VCaP (cell line): ENCODE data around the gene TRAPPC14.
"Not testable (repeated sequence)": the region's sequence is repeated elsewhere in the genome, so short reads cannot be mapped to it uniquely, and the experiment has no call there.

Experiments
- H3K27ac ChIP-seq: fragments of 450-650 bp; 2 replicates; pipeline ENCODE4 v1.5.1; 2017
- TF ChIP-seq, protein P1 (sequence below): fragments of 450-650 bp; conservative IDR thresholded peaks from 2 replicates; pipeline ENCODE4 v1.5.1; 2017; ENCODE audit warnings: mild to moderate bottlenecking, moderate library complexity

Gene TRAPPC14

GRCh38 chr7:100130608-100131453 is 27.7 kb downstream of the TRAPPC14 start:
- TF ChIP-seq, protein P1, sequence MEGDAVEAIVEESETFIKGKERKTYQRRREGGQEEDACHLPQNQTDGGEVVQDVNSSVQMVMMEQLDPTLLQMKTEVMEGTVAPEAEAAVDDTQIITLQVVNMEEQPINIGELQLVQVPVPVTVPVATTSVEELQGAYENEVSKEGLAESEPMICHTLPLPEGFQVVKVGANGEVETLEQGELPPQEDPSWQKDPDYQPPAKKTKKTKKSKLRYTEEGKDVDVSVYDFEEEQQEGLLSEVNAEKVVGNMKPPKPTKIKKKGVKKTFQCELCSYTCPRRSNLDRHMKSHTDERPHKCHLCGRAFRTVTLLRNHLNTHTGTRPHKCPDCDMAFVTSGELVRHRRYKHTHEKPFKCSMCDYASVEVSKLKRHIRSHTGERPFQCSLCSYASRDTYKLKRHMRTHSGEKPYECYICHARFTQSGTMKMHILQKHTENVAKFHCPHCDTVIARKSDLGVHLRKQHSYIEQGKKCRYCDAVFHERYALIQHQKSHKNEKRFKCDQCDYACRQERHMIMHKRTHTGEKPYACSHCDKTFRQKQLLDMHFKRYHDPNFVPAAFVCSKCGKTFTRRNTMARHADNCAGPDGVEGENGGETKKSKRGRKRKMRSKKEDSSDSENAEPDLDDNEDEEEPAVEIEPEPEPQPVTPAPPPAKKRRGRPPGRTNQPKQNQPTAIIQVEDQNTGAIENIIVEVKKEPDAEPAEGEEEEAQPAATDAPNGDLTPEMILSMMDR: peak; percentile 92
- H3K27ac ChIP-seq: no peak overlapping the region

GRCh38 chr7:100130220-100130607 is 28.3 kb downstream of the TRAPPC14 start:
- H3K27ac ChIP-seq: not testable (repeated sequence)

DNA sequence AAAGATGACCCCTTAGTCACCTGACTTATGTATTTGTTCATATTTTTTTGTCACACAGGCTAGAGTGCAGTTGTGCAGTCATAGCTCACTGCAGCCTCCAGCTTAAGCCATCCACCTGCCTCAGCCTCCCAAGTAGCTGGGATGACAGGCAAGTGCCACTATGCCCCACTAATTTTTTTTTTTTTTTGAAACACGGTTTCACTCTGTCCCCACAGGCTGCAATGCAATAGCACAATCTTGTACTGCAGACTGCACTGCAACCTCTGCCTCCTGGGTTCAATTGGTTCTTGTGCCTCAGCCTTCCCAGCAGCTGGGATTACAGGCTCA is 29.9 kb downstream of the TRAPPC14 start:
- TF ChIP-seq, protein P1: no peak
- peak overlapping the region; percentile 99; the same call in 1 of the 2 replicates for H3K27ac ChIP-seq

GRCh38 chr7:100127866-100128636 is 30.5 kb downstream of the TRAPPC14 start:
- H3K27ac ChIP-seq: peak overlapping the region; percentile 99
- TF ChIP-seq, protein P1: no peak

DNA sequence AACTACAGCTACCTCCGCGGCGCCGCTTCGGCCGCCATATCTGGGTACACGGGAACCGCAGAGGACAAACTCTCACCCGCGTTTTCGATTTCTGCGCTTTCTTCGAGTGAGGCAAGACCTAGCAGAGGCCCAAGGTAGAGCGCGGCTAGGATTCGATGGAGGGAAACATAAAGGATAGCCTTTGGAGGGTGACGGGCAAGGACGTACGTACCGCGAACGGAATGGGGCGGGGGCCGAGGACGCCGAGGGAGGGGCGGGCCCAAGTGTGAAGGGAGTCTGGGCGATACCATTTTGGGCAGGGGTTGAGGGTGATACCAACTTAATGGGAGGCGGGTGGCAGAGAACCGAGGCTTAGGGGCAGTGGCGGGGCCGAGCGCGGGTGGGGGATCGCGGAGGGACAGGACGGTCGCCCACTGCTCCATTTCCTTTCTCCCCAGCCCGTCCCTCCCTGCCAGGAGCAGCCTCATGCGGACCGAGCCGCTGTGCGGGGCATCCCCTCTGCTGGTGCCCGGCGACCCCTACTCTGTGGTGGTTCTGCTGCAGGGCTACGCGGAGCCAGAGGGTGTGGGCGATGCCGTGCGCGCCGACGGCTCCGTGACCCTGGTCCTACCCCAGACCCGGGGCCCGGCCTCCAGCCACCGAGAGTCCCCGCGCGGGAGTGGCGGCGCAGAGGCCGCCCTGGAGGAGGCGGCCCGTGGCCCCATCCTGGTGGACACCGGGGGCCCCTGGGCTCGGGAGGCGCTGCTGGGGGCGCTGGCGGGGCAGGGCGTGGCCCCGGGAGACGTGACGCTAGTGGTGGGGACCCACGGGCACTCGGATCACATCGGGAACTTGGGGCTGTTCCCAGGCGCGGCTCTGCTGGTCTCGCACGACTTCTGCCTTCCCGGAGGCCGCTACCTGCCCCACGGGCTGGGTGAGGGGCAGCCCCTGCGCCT is 31.3 kb downstream of the TRAPPC14 start, which contains the start of gene MBLAC1:
Gene MBLAC1 (plus strand): TSS at position 37 of the 935 bp plus-strand sequence. CDS start 429 bp downstream, at position 466.
- TF ChIP-seq, protein P1: no peak
- H3K27ac ChIP-seq: peak within 1 kb of the TSS; percentile 99

DNA sequence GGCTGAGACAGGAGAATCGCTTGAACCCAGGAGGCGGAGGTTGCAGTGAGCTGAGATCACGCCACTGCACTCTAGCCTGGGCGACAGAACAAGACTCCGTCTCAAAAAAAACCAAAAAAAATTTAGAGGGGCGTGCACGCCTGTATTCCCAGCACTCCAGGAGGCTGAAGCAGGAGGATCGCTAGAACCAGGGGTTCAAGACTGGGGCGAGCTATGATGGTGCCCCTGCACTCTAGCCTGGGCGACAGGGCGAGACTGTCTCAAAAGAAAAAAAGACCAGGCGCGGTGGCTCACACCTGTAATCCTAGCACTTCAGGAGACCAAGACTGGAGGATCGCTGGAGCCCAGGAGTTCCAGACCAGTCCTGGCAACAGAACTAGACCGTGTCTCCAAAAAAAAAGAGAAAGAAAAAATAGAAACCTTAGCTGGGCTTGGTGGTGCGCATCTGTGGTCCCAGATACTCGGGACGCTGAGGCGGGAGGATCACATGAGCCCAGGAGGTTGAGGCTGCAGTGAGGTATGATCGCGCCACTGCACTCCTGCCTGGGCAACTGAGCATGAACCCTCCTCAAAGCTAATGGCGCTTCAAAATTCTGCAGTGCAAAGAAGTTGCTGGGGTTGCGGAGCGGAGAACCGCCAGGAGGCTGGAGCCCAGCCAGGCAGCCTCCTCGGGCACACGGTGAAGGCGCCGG is 32.1 kb downstream of the TRAPPC14 start:
- TF ChIP-seq, protein P1: no peak
- peak overlapping the region; percentile 99 for H3K27ac ChIP-seq
